Erythroblast (primary cell): Measurements from ENCODE around the gene ZSCAN25.

Experiments
- GATA1 ChIP-seq: IDR thresholded peaks from 2 replicates; pipeline ENCODE4 v1.6.1; 2011; ENCODE audit warnings: low read depth, mild to moderate bottlenecking, control low read depth, low read length, moderate library complexity
- POLR2A ChIP-seq: IDR thresholded peaks from 2 replicates; pipeline ENCODE4 v1.6.1; 2011; ENCODE audit warnings: mild to moderate bottlenecking, low read length

GRCh38 chr7:99638731-99639130 lies 22.0 kb downstream of the ZSCAN25 start:
- TF ChIP-seq POLR2A = no peak
- TF ChIP-seq GATA1 = no peak
